ENCODE measurements around the gene NDUFAF3.

Gene NDUFAF3

GRCh38 chr3:49021813-49022687 lies at the start of gene NDUFAF3 (continued):
- TF ChIP-seq, protein P1, sequence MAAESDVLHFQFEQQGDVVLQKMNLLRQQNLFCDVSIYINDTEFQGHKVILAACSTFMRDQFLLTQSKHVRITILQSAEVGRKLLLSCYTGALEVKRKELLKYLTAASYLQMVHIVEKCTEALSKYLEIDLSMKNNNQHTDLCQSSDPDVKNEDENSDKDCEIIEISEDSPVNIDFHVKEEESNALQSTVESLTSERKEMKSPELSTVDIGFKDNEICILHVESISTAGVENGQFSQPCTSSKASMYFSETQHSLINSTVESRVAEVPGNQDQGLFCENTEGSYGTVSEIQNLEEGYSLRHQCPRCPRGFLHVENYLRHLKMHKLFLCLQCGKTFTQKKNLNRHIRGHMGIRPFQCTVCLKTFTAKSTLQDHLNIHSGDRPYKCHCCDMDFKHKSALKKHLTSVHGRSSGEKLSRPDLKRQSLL (tag by site-specific recombination; IDR thresholded peaks at IDR 0.05) = 0 out of 2 replicates have a peak, but pooled peaks have one; percentile 65
- peak; percentile 68; the same call in 1 of the 2 replicates for TF ChIP-seq PRDM10 (tag by site-specific recombination; IDR thresholded peaks at IDR 0.05)
- TF ChIP-seq ZNF302 (tag by site-specific recombination; IDR thresholded peaks at IDR 0.05; ENCODE audit: low read depth) = no peak
- no peak for TF ChIP-seq ZNF266 (tag by site-specific recombination; IDR thresholded peaks at IDR 0.05; ENCODE audit: low read depth)
- peak; percentile 83 for TF ChIP-seq ZNF324 (tag by site-specific recombination; IDR thresholded peaks at IDR 0.05)
- TF ChIP-seq ZNF514 (tag by site-specific recombination; IDR thresholded peaks at IDR 0.05) = no peak
- no peak for TF ChIP-seq ZNF280C (tag by site-specific recombination; IDR thresholded peaks at IDR 0.05)
- TF ChIP-seq ZNF571 (tag by site-specific recombination; IDR thresholded peaks at IDR 0.05) = no peak
- TF ChIP-seq, protein P2, sequence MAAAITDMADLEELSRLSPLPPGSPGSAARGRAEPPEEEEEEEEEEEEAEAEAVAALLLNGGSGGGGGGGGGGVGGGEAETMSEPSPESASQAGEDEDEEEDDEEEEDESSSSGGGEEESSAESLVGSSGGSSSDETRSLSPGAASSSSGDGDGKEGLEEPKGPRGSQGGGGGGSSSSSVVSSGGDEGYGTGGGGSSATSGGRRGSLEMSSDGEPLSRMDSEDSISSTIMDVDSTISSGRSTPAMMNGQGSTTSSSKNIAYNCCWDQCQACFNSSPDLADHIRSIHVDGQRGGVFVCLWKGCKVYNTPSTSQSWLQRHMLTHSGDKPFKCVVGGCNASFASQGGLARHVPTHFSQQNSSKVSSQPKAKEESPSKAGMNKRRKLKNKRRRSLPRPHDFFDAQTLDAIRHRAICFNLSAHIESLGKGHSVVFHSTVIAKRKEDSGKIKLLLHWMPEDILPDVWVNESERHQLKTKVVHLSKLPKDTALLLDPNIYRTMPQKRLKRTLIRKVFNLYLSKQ (tag by site-specific recombination; IDR thresholded peaks at IDR 0.05; ENCODE audit: borderline replicate concordance) = no peak
- TF ChIP-seq YY1 (tag by site-specific recombination; IDR thresholded peaks at IDR 0.05) = peak; percentile 88
- no peak for TF ChIP-seq ZSCAN16 (tag by site-specific recombination; IDR thresholded peaks at IDR 0.05)
- TF ChIP-seq ZNF449 (tag by site-specific recombination; IDR thresholded peaks at IDR 0.05) = no peak
- TF ChIP-seq ZNF48 (tag by site-specific recombination; IDR thresholded peaks at IDR 0.05) = no peak
- peak; percentile 46; the same call in 1 of the 2 replicates for TF ChIP-seq MZF1 (tag by site-specific recombination; IDR thresholded peaks at IDR 0.05; ENCODE audit: borderline replicate concordance)
- TF ChIP-seq ZNF2 (tag by site-specific recombination; IDR thresholded peaks at IDR 0.05) = peak; percentile 78
- TF ChIP-seq ZNF658 (tag by site-specific recombination; IDR thresholded peaks at IDR 0.05) = no peak
- peak; percentile 41; the same call in 1 of the 2 replicates for TF ChIP-seq ZNF23 (tag by site-specific recombination; IDR thresholded peaks at IDR 0.05; ENCODE audit: borderline replicate concordance)
- no peak for TF ChIP-seq ZNF366 (tag by site-specific recombination; conservative IDR thresholded peaks at IDR 0.05)
- no peak for TF ChIP-seq ZNF768 (tag by site-specific recombination; IDR thresholded peaks at IDR 0.05)
- TF ChIP-seq SP2 (tag by site-specific recombination; IDR thresholded peaks at IDR 0.05) = peak; percentile 59
- TF ChIP-seq REPIN1 (tag by site-specific recombination; IDR thresholded peaks at IDR 0.05; ENCODE audit: low read depth) = no peak
- peak; percentile 85 for TF ChIP-seq ZNF600 (tag by site-specific recombination; IDR thresholded peaks at IDR 0.05)
- no peak for TF ChIP-seq TCF7L2 (IDR thresholded peaks at IDR 0.05; ENCODE audit: borderline replicate concordance, low read depth, low read length)
- TF ChIP-seq GFI1B (tag by site-specific recombination; IDR thresholded peaks at IDR 0.05) = no peak
- TF ChIP-seq ZNF311 (tag by site-specific recombination; IDR thresholded peaks at IDR 0.05; ENCODE audit: borderline replicate concordance) = no peak
- TF ChIP-seq MEIS1 (CRISPR knock-in tag; IDR thresholded peaks at IDR 0.05; ENCODE audit: borderline replicate concordance) = no peak
- TF ChIP-seq HIC1 (tag by site-specific recombination; IDR thresholded peaks at IDR 0.05) = peak; percentile 69; the same call in 1 of the 2 replicates
